ENCODE results near the gene PTPRG.

DNA sequence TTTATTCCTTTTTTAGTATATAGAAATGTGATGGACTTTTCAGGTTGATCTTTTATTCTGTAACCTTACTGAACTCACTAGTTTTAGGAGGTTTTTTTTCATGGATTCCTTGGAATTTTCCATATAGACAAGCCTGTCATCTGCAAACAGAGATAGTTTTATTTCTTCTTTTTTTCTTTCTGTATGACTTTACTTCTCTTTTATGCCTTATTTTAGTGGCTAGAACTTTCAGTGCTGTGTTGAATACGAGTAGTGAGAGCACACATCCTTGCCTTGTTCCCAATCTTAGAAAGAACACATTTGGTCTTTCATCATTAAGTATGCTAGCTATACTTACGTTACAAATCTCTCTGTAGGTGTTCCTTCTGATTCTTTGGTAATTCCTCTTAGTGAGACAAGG, 336.5 kb downstream of the PTPRG start:
- TF ChIP-seq, protein P1, sequence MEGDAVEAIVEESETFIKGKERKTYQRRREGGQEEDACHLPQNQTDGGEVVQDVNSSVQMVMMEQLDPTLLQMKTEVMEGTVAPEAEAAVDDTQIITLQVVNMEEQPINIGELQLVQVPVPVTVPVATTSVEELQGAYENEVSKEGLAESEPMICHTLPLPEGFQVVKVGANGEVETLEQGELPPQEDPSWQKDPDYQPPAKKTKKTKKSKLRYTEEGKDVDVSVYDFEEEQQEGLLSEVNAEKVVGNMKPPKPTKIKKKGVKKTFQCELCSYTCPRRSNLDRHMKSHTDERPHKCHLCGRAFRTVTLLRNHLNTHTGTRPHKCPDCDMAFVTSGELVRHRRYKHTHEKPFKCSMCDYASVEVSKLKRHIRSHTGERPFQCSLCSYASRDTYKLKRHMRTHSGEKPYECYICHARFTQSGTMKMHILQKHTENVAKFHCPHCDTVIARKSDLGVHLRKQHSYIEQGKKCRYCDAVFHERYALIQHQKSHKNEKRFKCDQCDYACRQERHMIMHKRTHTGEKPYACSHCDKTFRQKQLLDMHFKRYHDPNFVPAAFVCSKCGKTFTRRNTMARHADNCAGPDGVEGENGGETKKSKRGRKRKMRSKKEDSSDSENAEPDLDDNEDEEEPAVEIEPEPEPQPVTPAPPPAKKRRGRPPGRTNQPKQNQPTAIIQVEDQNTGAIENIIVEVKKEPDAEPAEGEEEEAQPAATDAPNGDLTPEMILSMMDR (IDR thresholded peaks at IDR 0.05; ENCODE audit: poor library complexity): no peak
- no peak for TF ChIP-seq EZH2 (IDR thresholded peaks at IDR 0.05; ENCODE audit: borderline replicate concordance)
